ENCODE results near the gene PORCN.
"Not testable (repeated sequence)": the region's sequence is repeated elsewhere in the genome, so short reads cannot be mapped to it uniquely, and the experiment has no call there.

The PORCN gene

DNA sequence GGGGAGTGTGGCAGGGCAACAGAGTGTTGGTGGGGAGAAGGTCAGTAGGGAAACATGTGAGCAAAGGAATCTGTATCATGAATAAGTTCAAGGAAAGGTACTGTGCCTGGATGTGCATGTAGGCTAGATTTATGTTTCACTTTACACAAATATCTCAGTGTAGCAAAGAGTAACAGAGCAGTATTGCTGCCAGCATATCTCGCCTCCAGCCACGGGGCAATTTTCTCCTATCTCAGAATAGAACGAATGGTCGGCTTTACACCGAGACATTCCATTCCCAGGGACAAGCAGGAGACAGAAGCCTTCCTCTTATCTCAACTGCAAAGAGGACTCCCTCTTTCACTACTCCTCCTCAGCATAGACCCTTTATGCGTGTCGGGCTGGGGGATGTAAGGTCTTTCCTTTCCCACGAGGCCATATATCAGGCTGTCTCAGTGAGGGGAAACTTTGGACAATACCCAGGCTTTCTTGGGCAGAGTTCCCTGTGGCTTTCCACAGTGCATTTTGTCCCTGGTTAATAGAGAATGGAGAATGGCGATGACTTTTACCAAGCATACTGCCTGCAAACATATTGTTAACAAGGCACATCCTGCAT is 47.0 kb downstream of the PORCN start:
- DNase-seq, result not testable (repeated sequence)

- DNase-seq, result no peak
Observed at GRCh38 chrX:48558271-48558670, 49.5 kb downstream of the PORCN start.

DNA sequence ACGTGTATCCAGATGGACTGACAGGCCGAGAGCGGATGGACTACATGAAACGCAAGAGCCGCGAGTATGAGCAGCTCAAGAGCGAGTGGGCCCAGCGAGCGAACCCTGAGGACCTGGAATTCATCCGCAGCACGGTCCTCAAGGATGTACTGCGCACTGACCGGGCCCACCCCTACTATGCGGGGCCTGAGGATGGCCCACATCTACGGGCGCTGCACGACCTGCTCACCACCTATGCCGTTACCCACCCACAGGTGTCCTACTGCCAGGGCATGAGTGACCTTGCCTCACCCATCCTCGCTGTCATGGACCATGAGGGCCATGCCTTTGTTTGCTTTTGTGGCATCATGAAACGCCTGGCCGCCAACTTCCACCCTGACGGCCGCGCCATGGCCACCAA is 50.8 kb downstream of the PORCN start:
- no peak for DNase-seq

- no peak for DNase-seq
Observed at GRCh38 chrX:48560056-48560455, 51.3 kb downstream of the PORCN start.

DNA sequence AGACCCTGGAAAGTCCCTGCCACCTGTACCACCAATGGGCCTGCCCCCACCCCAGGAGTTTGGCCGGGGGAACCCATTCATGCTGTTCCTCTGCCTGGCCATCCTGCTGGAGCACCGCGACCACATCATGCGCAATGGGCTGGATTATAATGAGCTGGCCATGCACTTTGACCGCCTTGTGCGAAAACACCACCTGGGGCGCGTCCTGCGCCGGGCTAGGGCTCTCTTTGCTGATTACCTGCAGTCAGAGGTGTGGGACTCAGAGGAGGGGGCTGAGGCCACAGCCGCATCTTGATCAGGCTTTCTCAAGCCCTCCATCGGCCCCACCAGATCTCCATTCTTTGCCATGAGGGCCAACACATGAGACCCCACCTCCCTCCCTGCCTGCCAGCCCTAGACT is 51.9 kb downstream of the PORCN start:
- no peak for DNase-seq

GRCh38 chrX:48569958-48570357 is 61.2 kb downstream of the PORCN start:
- DNase-seq, result no peak
